PC-9 (cell line): ENCODE results near the gene SLC39A12. TPM values are rescaled to one million over a fixed set of nuclear protein-coding genes. Genes with fewer than 3 reads are reported as not detected.

Experiments used
- BruUV-seq: library from RNA; stranded (reverse); fragments of 400-500 nt; replicated peaks from 2 replicates; lab custom pipeline; 2021; lab: Mats Ljungman, UMichigan
- CTCF ChIA-PET: fragments of 300-600 bp; sonication (Branson Sonifier 250); formaldehyde crosslinking; loops from one replicate; lab custom pipeline; 2022; ENCODE audit warnings: antibody characterized with exemption; lab: Charles Lee
- POLR2A ChIA-PET: fragments of 300-600 bp; sonication (Branson Sonifier 250); formaldehyde crosslinking; loops from one replicate; lab custom pipeline; 2022; ENCODE audit warnings: antibody characterized with exemption; ENCODE audit not compliant: unreplicated experiment; lab: Charles Lee
- DNase-seq, 2 experiments: peaks; one replicate each; pipeline versions ENCODE4 v3.0.0 to v3.0.0-alpha.2; 2015 to 2022; ENCODE audit warnings: mixed read lengths in 1 of 2
- H2AFZ ChIP-seq: fragments of 200-600 bp; sonication (generic); 2 replicates; pipeline ENCODE4 v1.8.1; 2017; ENCODE audit warnings: antibody characterized with exemption
- H3F3A ChIP-seq: fragments of 200-600 bp; sonication (generic); 2 replicates; pipeline ENCODE4 v1.8.1; 2017; ENCODE audit warnings: antibody characterized with exemption, mild to moderate bottlenecking, low read depth; ENCODE audit not compliant: insufficient read depth
- H3K27ac ChIP-seq: fragments of 200-600 bp; sonication (generic); 2 replicates; pipeline ENCODE4 v1.6.1; 2016; ENCODE audit warnings: mixed run types
- H3K27me3 ChIP-seq: fragments of 200-600 bp; sonication (generic); 2 replicates; pipeline ENCODE4 v1.6.1; 2016; ENCODE audit warnings: low read depth, mixed run types; ENCODE audit not compliant: insufficient read depth
- H3K36me3 ChIP-seq: fragments of 200-600 bp; sonication (generic); 2 replicates; pipeline ENCODE4 v1.6.1; 2016; ENCODE audit warnings: low read depth, mixed run types
- H3K4me1 ChIP-seq: fragments of 200-600 bp; sonication (generic); replicated peaks from 2 replicates; pipeline ENCODE4 v1.6.1; 2016; ENCODE audit warnings: mixed run types; ENCODE audit not compliant: insufficient read depth
- H3K4me2 ChIP-seq: fragments of 200-600 bp; sonication (generic); 2 replicates; pipeline ENCODE4 v1.6.1; 2017; ENCODE audit warnings: mixed run types
- H3K4me3 ChIP-seq: fragments of 200-600 bp; sonication (generic); 2 replicates; pipeline ENCODE4 v1.6.1; 2016; ENCODE audit warnings: mixed run types
- H3K79me2 ChIP-seq: fragments of 200-600 bp; sonication (generic); 2 replicates; pipeline ENCODE4 v1.6.1; 2017; ENCODE audit warnings: low read depth, mixed run types
- H3K9me2 ChIP-seq: fragments of 200-600 bp; sonication (generic); 2 replicates; pipeline ENCODE4 v1.8.1; 2017; ENCODE audit warnings: mild to moderate bottlenecking; ENCODE audit not compliant: insufficient read depth
- H3K9me3 ChIP-seq: fragments of 200-600 bp; sonication (generic); 2 replicates; pipeline ENCODE4 v1.8.1; 2016; ENCODE audit warnings: low read depth; ENCODE audit not compliant: insufficient read depth
- H4K20me1 ChIP-seq: fragments of 200-600 bp; sonication (generic); 2 replicates; pipeline ENCODE4 v1.8.1; 2017; ENCODE audit not compliant: insufficient read depth
- CTCF ChIP-seq: fragments of 200-600 bp; sonication (generic); conservative IDR thresholded peaks from 2 replicates; pipeline ENCODE4 v1.6.1; 2017; ENCODE audit warnings: mixed run types, antibody characterized with exemption, mild to moderate bottlenecking, moderate library complexity
- EZH2 ChIP-seq: fragments of 200-600 bp; sonication (generic); IDR thresholded peaks from 2 replicates; pipeline ENCODE4 v1.8.0; 2017; ENCODE audit warnings: antibody characterized with exemption, low read depth
- intact Hi-C: fragments of 100-400 bp; cut with micrococcal nuclease; formaldehyde crosslinking; loops from one replicate; pipeline ENCODE4 v1.10.0; 2022; ENCODE audit not compliant: unreplicated experiment
- total RNA-seq: library from RNA; stranded (reverse); gene quantifications from 2 replicates; pipeline ENCODE4 v1.2.3, GENCODE V29; 2021

SLC39A12 gene
- total RNA-seq, 1 experiment from 2014 or later = not detected

GRCh38 chr10:18000601-18001000, 48.9 kb downstream of the SLC39A12 start:
- Histone ChIP-seq H2AFZ (no peak overlapping the region), H3K79me2 (no peaks in the 10 kb centered on the region), H3K4me3 (no peak overlapping the region), H4K20me1 (no peaks in the 10 kb centered on the region), H3K4me1 (no peaks in the 10 kb centered on the region), H3K9me2 (no peaks in the 10 kb centered on the region), H3F3A (no peaks in the 10 kb centered on the region), H3K9me3 (no peaks in the 10 kb centered on the region), H3K27ac (no peak overlapping the region), H3K4me2 (no peak overlapping the region), H3K36me3 (no peaks in the 10 kb centered on the region), H3K27me3 (no peaks in the 10 kb centered on the region)
- DNase-seq = no peak
- TF ChIP-seq EZH2 (no peak), CTCF (no peak)
- intact Hi-C loops = no loop called here
- CTCF ChIA-PET = no interaction called here
- POLR2A ChIA-PET = no interaction called here
- BruUV-seq = no TSS peak

GRCh38 chr10:18005445-18005780, 53.7 kb downstream of the SLC39A12 start:
- no peaks in the 10 kb centered on the region for H3K79me2 ChIP-seq
- H4K20me1 ChIP-seq = no peaks in the 10 kb centered on the region
- H2AFZ ChIP-seq = no peak overlapping the region
- no peaks in the 10 kb centered on the region for H3K9me2 ChIP-seq
- H3K4me1 ChIP-seq = no peaks in the 10 kb centered on the region
- no peaks in the 10 kb centered on the region for H3K36me3 ChIP-seq
- H3K27me3 ChIP-seq = no peaks in the 10 kb centered on the region
- intact Hi-C loops = no loop called here
- H3K4me2 ChIP-seq = peak overlapping the region; percentile 7; the same call in 1 of the 2 replicates
- CTCF ChIA-PET = no interaction called here
- POLR2A ChIA-PET = no interaction called here
- BruUV-seq = no TSS peak
- TF ChIP-seq CTCF = no peak
- TF ChIP-seq EZH2 = no peak
- H3F3A ChIP-seq = no peaks in the 10 kb centered on the region
- no peak overlapping the region for H3K4me3 ChIP-seq
- no peaks in the 10 kb centered on the region for H3K9me3 ChIP-seq
- DNase-seq = no peak
- no peak overlapping the region for H3K27ac ChIP-seq

GRCh38 chr10:18005781-18006456, 54.2 kb downstream of the SLC39A12 start:
- intact Hi-C loops = no loop called here
- TF ChIP-seq EZH2 (no peak), CTCF (no peak)
- no peak for DNase-seq
- BruUV-seq = no TSS peak
- H3K4me1 ChIP-seq = no peaks in the 10 kb centered on the region
- H2AFZ ChIP-seq = no peak overlapping the region
- no peaks in the 10 kb centered on the region for H3K9me2 ChIP-seq
- H3K4me2 ChIP-seq = peak overlapping the region; percentile 7; the same call in 1 of the 2 replicates
- no peaks in the 10 kb centered on the region for H3K27me3 ChIP-seq
- CTCF ChIA-PET = no interaction called here
- H3K36me3 ChIP-seq = no peaks in the 10 kb centered on the region
- no peaks in the 10 kb centered on the region for H3K9me3 ChIP-seq
- H4K20me1 ChIP-seq = no peaks in the 10 kb centered on the region
- H3K79me2 ChIP-seq = no peaks in the 10 kb centered on the region
- H3K4me3 ChIP-seq = no peak overlapping the region
- POLR2A ChIA-PET = no interaction called here
- H3F3A ChIP-seq = no peaks in the 10 kb centered on the region
- H3K27ac ChIP-seq = no peak overlapping the region
